Cardiac fibroblast (primary cell): ENCODE data around the gene PRRX1.

Experiments
- DNase-seq, 2 donors: peaks; one replicate each; pipeline versions ENCODE4 v3.0.0 to v3.0.0-alpha.2; 2010; ENCODE audit warnings: low read depth in 2 of 2
- H3K4me3 ChIP-seq, 2 donors: replicated peaks in 1 of 2; 1 replicate in 1 of 2; 2 replicates in 1 of 2; pipeline ENCODE4 v1.5.1; 2011; ENCODE audit warnings: low read depth in 2 of 2, low read length in 2 of 2, mild to moderate bottlenecking in 2 of 2, moderate library complexity in 1 of 2
- CTCF ChIP-seq: IDR thresholded peaks from one replicate; pipeline ENCODE4 v1.5.1; 2011; ENCODE audit warnings: low read depth, mild to moderate bottlenecking, low read length, inconsistent platforms

Gene PRRX1

GRCh38 chr1:170749549-170749948 lies 85.6 kb downstream of the PRRX1 start:
- no peak for TF ChIP-seq CTCF
- DNase-seq = no peak
- no peak overlapping the region for H3K4me3 ChIP-seq

GRCh38 chr1:170749959-170750358 lies 86.0 kb downstream of the PRRX1 start:
- DNase-seq = no peak
- TF ChIP-seq CTCF = no peak
- no peak overlapping the region for H3K4me3 ChIP-seq

GRCh38 chr1:170755795-170756194 lies 91.9 kb downstream of the PRRX1 start:
- no peak overlapping the region for H3K4me3 ChIP-seq
- no peak for TF ChIP-seq CTCF
- DNase-seq = no peak

- no peak for TF ChIP-seq CTCF
Observed at GRCh38 chr1:170758992-170759391, 95.1 kb downstream of the PRRX1 start.

GRCh38 chr1:170765279-170765678 lies 101.3 kb downstream of the PRRX1 start:
- no peak for DNase-seq
- no peak for TF ChIP-seq CTCF

More at GRCh38 chr1:170758992-170759391, 95.1 kb downstream of the PRRX1 start:
- no peak overlapping the region for H3K4me3 ChIP-seq
- DNase-seq = no peak

GRCh38 chr1:170765712-170766330 lies 101.9 kb downstream of the PRRX1 start:
- TF ChIP-seq CTCF = peak; percentile 58
- no peak overlapping the region for H3K4me3 ChIP-seq
- peak; percentile 72 to 73 for DNase-seq

More at GRCh38 chr1:170765279-170765678, 101.3 kb downstream of the PRRX1 start:
- no peak overlapping the region for H3K4me3 ChIP-seq

GRCh38 chr1:170768929-170769328 lies 105.0 kb downstream of the PRRX1 start:
- no peak for DNase-seq
- TF ChIP-seq CTCF = no peak
- no peak overlapping the region for H3K4me3 ChIP-seq
